ENCODE results near the gene RAP1GAP. TPM values are rescaled to one million over a fixed set of nuclear protein-coding genes. Genes with fewer than 3 reads are reported as not detected.

Gene RAP1GAP
- total RNA-seq, 6 experiments from 2014 or later, result 0.07 to 0.19 TPM; not detected in 4

- no peak for DNase-seq
- Mint-ChIP-seq H3K27me3 (ENCODE audit: insufficient read depth) (peaks cover 38% of the 10 kb centered on the region), H3K4me3 (no peak overlapping the region), H3K27ac (no peak overlapping the region), H3K9me3 (no peaks in the 10 kb centered on the region), H3K4me1 (ENCODE audit: low read depth) (peaks cover 35% of the 10 kb centered on the region), H3K36me3 (ENCODE audit: low read depth) (no peaks in the 10 kb centered on the region)
- TF ChIP-seq, protein P1, sequence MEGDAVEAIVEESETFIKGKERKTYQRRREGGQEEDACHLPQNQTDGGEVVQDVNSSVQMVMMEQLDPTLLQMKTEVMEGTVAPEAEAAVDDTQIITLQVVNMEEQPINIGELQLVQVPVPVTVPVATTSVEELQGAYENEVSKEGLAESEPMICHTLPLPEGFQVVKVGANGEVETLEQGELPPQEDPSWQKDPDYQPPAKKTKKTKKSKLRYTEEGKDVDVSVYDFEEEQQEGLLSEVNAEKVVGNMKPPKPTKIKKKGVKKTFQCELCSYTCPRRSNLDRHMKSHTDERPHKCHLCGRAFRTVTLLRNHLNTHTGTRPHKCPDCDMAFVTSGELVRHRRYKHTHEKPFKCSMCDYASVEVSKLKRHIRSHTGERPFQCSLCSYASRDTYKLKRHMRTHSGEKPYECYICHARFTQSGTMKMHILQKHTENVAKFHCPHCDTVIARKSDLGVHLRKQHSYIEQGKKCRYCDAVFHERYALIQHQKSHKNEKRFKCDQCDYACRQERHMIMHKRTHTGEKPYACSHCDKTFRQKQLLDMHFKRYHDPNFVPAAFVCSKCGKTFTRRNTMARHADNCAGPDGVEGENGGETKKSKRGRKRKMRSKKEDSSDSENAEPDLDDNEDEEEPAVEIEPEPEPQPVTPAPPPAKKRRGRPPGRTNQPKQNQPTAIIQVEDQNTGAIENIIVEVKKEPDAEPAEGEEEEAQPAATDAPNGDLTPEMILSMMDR (IDR thresholded peaks at IDR 0.05), result no peak
These were observed 1.6 kb downstream of the RAP1GAP start for GRCh38 chr1:21667348-21668231.

DNA sequence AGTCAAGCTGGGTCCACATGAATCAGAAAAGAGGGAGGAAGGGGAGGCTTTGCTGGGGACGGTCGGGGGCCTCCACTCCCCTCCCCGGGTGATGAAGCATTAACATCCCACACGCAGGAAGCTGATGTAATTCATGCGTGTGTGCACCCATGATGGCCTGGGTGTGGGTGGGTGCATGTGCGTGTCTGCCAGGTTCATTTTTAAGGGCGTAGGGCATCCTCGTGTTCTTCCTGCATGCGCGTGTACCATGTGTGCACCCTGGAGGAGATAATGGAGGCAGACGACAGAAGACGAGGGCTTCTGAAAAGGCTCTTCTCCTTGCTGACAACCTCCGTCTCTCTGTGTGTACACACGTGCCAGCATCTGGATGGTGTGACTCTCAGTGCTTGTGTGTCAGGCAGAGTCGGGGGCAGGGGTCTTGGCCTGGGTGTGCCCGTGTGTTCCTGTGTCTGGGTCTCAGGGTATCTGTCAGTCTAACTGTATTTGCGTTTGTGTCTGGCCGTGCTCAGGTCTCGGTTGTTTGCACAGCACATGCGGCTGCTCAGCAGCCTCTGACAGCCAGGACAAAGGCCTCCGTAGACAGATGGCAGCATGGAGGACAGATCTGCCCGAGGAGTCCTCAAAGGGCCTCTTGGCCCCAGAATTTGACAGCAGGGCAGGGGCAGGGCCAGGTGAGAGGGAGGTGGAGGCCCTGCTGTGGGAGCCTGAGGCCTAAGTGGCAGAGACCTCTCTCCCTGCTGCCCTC lies 2.4 kb downstream of the RAP1GAP start:
- Mint-ChIP-seq H3K36me3 (ENCODE audit: low read depth) (no peaks in the 10 kb centered on the region), H3K27ac (no peak overlapping the region), H3K9me3 (no peaks in the 10 kb centered on the region), H3K4me3 (no peak overlapping the region), H3K4me1 (ENCODE audit: low read depth) (peaks cover 27% of the 10 kb centered on the region), H3K27me3 (ENCODE audit: insufficient read depth) (peaks cover 38% of the 10 kb centered on the region)
- TF ChIP-seq, protein P1 (IDR thresholded peaks at IDR 0.05), result no peak
- no peak for DNase-seq

- peaks cover 31% of the 10 kb centered on the region for H3K27me3 Mint-ChIP-seq (ENCODE audit: insufficient read depth)
These were observed 3.2 kb downstream of the RAP1GAP start for GRCh38 chr1:21665711-21666575.

GRCh38 chr1:21664806-21665588 lies 4.2 kb downstream of the RAP1GAP start:
- Mint-ChIP-seq H3K4me3 (no peak overlapping the region), H3K27ac (no peak overlapping the region), H3K27me3 (ENCODE audit: insufficient read depth) (peaks cover 32% of the 10 kb centered on the region), H3K4me1 (ENCODE audit: low read depth) (peaks cover 17% of the 10 kb centered on the region), H3K36me3 (ENCODE audit: low read depth) (no peaks in the 10 kb centered on the region), H3K9me3 (no peaks in the 10 kb centered on the region)
- TF ChIP-seq, protein P1 (IDR thresholded peaks at IDR 0.05), result no peak
- no peak for DNase-seq

More at GRCh38 chr1:21665711-21666575, 3.2 kb downstream of the RAP1GAP start:
- TF ChIP-seq, protein P1 (IDR thresholded peaks at IDR 0.05), result no peak
- Mint-ChIP-seq H3K9me3 (no peaks in the 10 kb centered on the region), H3K4me1 (ENCODE audit: low read depth) (peaks cover 19% of the 10 kb centered on the region), H3K36me3 (ENCODE audit: low read depth) (no peaks in the 10 kb centered on the region), H3K4me3 (no peak overlapping the region), H3K27ac (no peak overlapping the region)
- peak; percentile 6 for DNase-seq
